Stimulated activated naive CD4-positive, alpha-beta T cell (primary cell): ENCODE data around the gene IL9.

Source experiments
- DNase-seq, 6 experiments: peaks; one replicate each; lab custom pipeline; 2025; lab: John Stamatoyannopoulos, UW

The IL9 gene

GRCh38 chr5:135891268-135891667 lies 4.4 kb downstream of the IL9 start:
- no peak for DNase-seq

DNA sequence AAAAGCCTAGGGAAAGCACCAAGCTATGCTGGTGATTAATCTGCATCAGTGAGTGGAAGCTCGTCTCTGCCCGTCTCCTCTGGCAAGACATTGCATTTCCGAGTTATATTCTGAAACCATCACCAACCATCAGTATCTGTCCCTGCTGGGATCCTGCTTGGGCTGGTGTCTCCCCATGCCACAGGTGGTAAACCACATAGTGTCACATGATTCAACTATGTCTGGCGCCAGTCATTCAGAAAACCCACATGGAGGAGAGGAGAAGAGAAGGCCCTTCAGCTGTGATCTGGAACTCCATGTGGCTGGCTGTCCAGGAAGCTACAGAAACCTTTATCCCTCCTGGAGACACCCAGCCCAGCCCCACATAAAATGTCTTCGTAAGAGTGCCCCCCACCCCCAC lies 4.8 kb downstream of the IL9 start:
- DNase-seq: no peak

GRCh38 chr5:135890296-135890695 lies 5.3 kb downstream of the IL9 start:
- no peak for DNase-seq

DNA sequence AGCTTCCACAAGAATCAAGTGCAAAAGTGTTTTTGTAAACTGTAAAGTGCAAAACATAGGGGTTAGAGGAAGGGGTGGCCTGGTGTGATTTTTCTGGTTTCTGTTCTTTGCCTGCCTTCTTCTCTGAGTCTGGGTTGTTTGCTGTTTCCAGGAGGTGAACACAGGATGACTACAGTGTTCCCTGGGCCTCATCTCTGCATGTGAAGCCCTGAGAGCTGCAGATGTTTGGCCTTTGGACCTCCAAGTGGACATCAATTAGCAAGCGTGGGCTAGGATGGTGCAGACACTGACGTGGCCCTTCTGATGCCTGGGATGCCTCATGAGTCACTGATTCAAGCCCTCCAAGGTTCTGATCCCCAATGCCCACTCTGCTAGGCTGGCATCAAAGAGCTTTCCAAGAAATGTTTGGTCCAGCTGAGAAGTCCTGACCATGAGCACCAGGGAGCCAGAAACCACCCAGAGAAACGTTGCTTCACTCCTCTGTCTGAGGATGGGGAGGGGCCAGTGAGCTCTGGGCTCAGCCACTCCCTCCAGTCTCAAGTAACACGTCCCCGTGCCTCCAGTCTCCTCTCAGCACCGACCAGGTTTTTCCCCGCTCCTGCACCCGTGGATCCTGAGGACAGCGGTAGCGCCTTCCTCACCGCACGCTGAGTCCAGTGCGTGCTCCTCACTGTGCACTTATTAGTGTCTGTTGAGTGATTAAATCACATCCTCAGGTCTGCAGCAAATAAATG lies 7.6 kb downstream of the IL9 start:
- DNase-seq: no peak

DNA sequence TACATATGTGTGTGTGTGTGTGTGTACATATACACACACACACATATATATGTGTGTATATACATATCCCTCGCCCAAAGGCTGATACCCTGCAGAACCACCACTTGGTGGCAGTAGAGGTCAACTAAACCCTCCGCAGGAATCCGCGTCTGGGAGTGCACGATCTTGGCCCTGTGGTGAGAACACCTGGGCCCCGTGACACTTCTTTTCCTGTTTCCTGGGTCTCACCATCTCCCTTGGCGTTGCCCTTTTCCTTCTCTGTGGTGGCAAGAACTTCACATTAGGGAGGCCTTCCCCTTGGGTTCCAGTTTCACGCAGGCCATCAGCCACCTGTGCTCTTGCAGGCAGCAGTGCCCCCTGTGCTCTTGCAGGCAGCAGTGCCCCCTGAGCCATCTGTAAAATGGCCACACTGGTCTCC lies 8.2 kb downstream of the IL9 start:
- peak in 5 of 6 experiments; percentile 8 to 62 (median 30) for DNase-seq

DNA sequence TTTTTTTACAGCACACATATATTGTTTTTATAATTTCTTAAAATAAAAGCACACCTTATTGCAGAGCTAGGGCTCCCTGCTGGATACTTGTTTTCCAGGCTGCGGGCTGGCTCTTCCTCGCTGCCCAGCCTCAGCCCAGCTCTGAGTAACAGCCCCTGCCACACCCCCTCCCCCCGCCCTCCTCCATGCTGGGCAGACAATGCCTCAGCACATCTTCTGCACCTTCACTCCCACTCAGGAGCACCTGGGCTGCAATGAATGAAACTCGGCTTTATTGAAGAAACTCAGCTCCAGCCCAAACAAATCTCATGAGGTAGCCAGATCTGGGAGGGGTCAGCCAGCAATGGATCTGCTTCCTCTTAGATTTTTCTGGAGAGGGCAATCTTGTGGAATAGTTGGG lies 9.5 kb downstream of the IL9 start:
- DNase-seq: no peak

DNA sequence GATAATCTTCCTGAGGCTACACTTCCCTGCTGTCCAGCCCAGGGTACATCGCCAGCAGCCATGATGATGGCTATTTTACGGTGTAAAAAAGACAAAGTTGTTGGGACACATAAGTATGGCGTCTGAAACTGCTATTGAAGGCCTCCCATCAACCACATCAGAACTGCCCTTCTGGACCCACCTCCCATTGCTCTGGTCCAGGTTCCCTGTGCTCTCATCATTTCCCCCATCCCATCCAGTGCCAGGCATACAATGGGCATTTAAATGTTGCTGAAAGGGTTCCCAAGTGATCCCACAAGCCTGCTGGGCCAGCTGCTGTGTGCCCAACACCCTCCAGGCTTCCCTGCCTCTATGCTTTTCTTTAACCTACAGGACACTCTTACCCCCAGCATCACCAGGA lies 10.6 kb downstream of the IL9 start:
- no peak for DNase-seq

DNA sequence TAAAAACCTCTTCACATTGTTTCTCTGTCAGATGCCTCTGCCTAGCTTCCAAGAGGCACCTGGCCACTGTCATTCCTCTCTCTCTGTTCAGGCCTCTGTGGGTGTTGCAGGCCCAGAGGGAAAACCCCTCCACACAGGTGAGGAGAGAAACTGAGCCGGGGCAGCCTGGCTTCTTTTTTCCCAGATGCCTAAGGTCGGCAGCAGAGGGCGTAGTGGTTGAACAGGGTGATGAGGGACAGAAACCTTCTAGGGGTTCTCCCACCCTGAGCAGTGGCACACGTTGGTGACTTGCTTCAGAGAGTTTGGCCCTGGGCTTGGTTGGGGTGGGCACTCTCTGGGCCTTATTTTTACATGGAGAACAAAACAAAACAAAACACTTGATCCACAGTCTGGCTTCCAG lies 12.2 kb downstream of the IL9 start:
- no peak for DNase-seq

DNA sequence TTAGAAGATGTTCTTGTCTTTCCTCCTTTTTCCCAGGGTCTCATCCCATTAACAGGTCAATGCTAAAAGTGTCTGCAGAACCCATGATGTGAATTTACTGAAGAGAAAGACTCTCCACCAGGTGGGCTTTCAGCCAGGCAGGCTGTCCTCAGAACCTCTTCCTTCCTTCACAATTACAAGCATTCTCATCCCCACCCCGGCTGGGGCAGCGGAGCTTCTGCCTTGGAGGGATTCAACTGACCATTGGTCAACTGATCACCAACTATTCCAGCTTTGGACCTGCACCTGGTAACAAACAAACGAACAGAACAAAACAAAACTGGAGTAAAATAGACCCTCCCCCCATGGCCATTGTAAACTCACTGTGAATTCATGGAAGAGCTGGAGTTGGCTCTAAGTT lies 12.6 kb downstream of the IL9 start:
- no peak for DNase-seq

GRCh38 chr5:135881819-135882218 lies 13.8 kb downstream of the IL9 start:
- DNase-seq: no peak

DNA sequence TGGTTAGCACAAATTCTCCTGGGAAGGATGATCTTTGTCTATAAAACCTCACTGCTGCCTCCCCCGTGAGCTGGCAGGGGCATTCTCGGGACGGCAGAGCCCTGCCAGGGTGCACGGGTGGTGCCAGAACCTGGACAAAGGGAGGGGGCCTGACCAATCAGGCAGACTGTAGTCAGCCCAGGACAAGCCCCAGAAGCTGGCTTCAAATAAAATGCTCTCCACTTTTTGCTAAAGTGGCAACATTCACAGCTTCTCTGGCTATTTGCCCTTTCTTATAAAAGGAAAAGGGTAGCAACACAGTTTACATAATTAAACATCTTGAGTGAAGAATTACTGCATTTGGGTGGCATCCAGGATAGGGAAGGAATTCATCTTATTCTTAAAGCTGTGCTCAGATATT lies 14.4 kb downstream of the IL9 start:
- no peak for DNase-seq

- no peak for DNase-seq
Measured at GRCh38 chr5:135880801-135881200, 14.8 kb downstream of the IL9 start.

DNA sequence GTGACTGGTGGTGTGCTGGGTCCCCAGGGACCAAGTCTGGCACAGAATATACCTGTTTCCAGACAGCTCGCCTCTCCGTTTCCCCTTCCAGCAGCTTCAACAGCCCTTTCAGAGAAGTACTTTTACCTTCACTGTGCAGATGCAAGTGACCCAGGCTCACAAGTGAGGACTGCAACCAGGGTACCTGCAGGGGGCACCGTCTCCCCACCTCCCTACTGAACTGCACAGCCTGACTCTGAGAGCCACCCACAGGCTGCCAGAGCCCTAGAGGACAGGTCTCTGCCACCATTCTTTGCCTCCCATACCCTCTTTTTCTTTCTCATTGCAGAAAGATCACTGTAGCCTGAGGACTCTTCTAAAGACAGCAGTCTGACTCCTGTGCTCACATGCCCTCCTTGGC lies 15.4 kb downstream of the IL9 start:
- DNase-seq: no peak

DNA sequence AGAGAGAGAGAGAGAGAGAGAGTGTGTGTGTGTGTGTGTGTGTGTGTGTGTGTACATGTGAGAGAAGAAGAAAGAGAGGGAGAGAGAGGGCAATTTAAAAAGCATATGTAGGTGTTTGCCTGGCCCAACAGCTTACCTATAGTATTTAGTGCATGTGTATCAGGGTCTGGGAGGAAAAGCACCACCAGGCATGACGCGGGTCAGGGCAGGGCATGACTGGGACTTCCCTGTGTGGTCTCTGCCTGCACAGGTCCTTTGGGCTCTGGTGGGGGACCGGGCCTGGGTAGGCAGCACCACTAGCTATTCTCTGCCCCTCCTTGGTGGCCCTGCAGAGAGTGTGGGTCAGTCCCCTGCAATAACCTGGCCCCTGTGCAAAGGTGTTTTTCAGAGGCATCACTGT lies 16.1 kb downstream of the IL9 start:
- no peak for DNase-seq

- no peak for DNase-seq
Measured at GRCh38 chr5:135878156-135878620, 17.5 kb downstream of the IL9 start.

- DNase-seq: no peak
Measured at GRCh38 chr5:135877570-135878155, 18.0 kb downstream of the IL9 start.

GRCh38 chr5:135876146-135876545 lies 19.5 kb downstream of the IL9 start:
- DNase-seq: no peak

DNA sequence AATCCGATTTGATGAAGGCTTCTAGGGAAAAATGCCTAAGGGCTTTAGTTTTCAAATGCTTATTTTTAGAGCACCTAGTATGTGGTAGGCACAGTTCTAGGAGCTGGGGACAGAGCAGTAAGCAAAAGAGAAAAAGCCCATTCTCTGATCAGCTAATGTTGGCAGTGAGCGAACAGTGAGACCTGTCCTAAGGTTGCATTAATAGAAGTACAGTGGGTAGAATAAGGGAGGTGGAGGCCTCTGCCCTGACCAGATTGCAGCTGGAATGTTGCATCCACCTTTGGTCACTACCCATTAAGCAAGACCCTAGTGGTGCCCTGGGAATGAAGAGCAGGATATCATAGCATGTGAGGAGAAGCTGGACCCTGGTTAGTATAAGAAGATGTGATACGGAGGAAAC lies 20.1 kb downstream of the IL9 start:
- DNase-seq: no peak

- DNase-seq: no peak
Measured at GRCh38 chr5:135874461-135874860, 21.2 kb downstream of the IL9 start.

DNA sequence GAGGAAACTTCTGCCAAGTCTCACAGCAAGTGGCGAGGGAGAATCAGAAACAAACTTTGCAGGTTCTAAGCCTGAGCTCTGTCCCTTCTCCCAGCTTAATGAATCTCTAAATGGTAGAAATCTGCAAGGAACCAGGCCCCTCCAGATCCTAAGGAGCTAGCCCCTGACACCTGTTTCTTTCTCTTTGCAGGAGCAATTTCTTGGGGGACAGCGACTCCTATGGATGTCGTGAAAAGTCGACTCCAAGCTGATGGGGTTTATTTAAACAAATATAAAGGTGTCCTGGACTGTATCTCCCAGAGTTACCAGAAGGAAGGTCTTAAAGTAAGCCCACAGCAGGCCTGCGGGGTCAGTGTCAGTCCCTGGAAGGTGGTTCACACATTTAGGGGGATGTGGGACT lies 21.8 kb downstream of the IL9 start:
- no peak for DNase-seq

DNA sequence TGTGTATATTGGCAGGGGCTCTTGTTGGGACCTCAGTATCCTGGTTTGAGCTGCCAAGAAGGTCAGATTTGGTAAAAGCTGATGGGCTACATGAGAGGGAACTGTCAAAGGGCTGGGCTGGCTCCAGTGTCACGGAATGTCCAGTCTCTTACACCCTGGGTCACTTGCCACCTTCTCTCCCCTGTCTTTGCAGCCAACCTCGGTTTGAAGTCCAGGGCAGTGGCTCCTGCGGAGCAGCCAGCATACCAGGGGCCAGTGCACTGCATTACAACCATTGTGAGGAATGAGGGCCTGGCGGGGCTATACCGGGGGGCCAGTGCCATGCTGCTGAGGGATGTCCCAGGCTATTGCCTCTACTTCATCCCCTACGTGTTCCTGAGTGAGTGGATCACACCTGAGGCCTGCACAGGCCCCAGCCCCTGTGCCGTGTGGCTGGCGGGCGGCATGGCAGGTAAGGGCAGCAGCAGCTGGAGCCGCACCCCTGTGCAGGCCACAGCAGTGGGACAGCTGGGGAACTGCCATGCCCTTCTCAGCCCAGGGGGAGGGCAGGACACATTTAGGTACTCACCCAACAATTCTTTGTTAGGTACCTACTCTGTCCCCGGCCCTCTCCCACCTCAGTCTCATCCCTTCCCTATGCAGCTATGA lies 24.2 kb downstream of the IL9 start:
- no peak for DNase-seq

DNA sequence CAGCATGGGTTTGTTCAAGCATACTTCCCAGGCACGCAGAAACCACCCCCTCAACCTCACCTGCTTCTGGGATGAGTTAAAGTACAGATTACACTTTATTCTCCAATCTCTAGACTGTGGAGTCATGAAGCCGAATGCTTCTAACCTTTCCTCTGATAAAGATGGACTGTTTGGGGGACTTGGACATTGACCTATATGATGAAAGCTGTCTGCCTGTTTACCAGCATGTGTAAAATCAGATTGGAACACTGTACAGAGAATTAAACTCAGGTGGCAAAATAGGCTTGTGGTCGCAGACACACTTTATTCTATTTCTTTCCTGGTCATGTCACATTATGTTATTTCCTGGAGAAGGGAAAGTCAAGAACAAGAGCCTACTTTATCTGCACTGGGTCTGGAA lies 25.7 kb downstream of the IL9 start:
- DNase-seq: no peak

GRCh38 chr5:135869276-135869675 lies 26.4 kb downstream of the IL9 start:
- no peak for DNase-seq
